Amygdala (tissue), 56 donors: ENCODE data around the gene MDFIC.
"Not testable (repeated sequence)": the region's sequence is repeated elsewhere in the genome, so short reads cannot be mapped to it uniquely, and the experiment has no call there.

ENCODE experiments used
- DNase-seq, 56 donors: peaks; one replicate each; lab custom pipeline; 2025; lab: John Stamatoyannopoulos, UW

Gene MDFIC

GRCh38 chr7:114922026-114922651 lies at the start of gene MDFIC:
TSS of gene MDFIC (plus strand) at chr7:114922094. CDS start at chr7:114923034, 940 bp downstream.
- DNase-seq = peak in 5 of 56 donors; percentile 6 to 27 (median 9)

- no peak for DNase-seq
These were observed 47.7 kb upstream of the MDFIC start for GRCh38 chr7:114874170-114874569.

- DNase-seq = no peak
These were observed 46.7 kb upstream of the MDFIC start for GRCh38 chr7:114875186-114875585.

GRCh38 chr7:114879554-114879953 lies 42.3 kb upstream of the MDFIC start:
- DNase-seq = no peak

- DNase-seq = no peak
These were observed 36.1 kb upstream of the MDFIC start for GRCh38 chr7:114885836-114886235.

GRCh38 chr7:114886241-114886640 lies 35.7 kb upstream of the MDFIC start:
- no peak for DNase-seq

- not testable (repeated sequence) for DNase-seq
These were observed 32.8 kb upstream of the MDFIC start for GRCh38 chr7:114889116-114889515.

- no peak for DNase-seq
These were observed 32.1 kb upstream of the MDFIC start for GRCh38 chr7:114889646-114890285.

- no peak for DNase-seq
These were observed 31.3 kb upstream of the MDFIC start for GRCh38 chr7:114890561-114890960.

GRCh38 chr7:114900127-114900526 lies 21.8 kb upstream of the MDFIC start:
- no peak for DNase-seq

GRCh38 chr7:114901771-114902170 lies 20.1 kb upstream of the MDFIC start:
- no peak for DNase-seq

- DNase-seq = no peak
These were observed 18.8 kb upstream of the MDFIC start for GRCh38 chr7:114903131-114903530.

- DNase-seq = no peak
These were observed 11.1 kb upstream of the MDFIC start for GRCh38 chr7:114910787-114911186.

- DNase-seq = no peak
These were observed 10.5 kb upstream of the MDFIC start for GRCh38 chr7:114911411-114911810.

- DNase-seq = no peak
These were observed 5.5 kb upstream of the MDFIC start for GRCh38 chr7:114916261-114916892.

GRCh38 chr7:114917211-114917839 lies 4.6 kb upstream of the MDFIC start:
- no peak for DNase-seq

- DNase-seq = no peak
These were observed 2.3 kb upstream of the MDFIC start for GRCh38 chr7:114919587-114919986.

- no peak for DNase-seq
These were observed 266 bp upstream of the MDFIC start for GRCh38 chr7:114921631-114922025.

- DNase-seq = peak in 1 of 56 donors; percentile 11
These were observed 933 bp downstream of the MDFIC start for GRCh38 chr7:114922652-114923402.

GRCh38 chr7:114923403-114923713 lies 1.5 kb downstream of the MDFIC start:
- DNase-seq = no peak
